Fibroblast of villous mesenchyme (primary cell): ENCODE measurements around the gene CILP. TPM values are rescaled to one million over a fixed set of nuclear protein-coding genes. Genes with fewer than 3 reads are reported as not detected.
"Not testable (repeated sequence)": the region's sequence is repeated elsewhere in the genome, so short reads cannot be mapped to it uniquely, and the experiment has no call there.

ENCODE experiments used
- DNase-seq: peaks from one replicate; pipeline ENCODE4 v3.0.0-alpha.2; 2010; ENCODE audit warnings: low read depth
- H3K4me3 ChIP-seq: 2 replicates; pipeline ENCODE4 v1.5.1; 2011; ENCODE audit warnings: low read depth, mild to moderate bottlenecking, low read length
- total RNA-seq: library from RNA; depleted of rRNA; stranded (reverse); fragments of >200 nt; gene quantifications from 2 replicates; pipeline ENCODE4 v1.2.3, GENCODE V29; 2012
- TF ChIP-seq, protein P1 (sequence below): IDR thresholded peaks from 2 replicates; pipeline ENCODE4 v1.5.1; 2012; ENCODE audit warnings: low read depth, mild to moderate bottlenecking, low read length; ENCODE audit not compliant: insufficient read depth

CILP gene
- total RNA-seq, 1 donor: under 0.01 TPM

DNA sequence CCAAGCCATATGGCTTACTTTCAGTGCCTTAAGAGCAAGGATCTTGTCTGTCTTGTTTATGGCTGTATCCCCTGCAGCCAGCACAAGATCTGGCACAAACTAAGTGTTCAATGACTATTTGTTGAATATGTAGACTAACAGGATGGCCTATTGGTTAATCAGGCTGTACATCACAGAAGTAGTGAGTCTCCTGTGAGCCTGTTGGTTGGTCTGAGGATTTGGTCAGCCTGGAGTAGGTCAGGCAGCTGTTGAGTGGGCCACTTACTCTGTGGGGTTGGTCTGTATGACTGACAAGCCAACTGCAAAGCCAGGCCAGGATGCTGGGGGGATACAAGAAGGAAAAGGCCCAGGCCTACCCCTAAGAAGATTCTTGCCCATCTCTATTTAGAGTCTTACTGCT, 33.4 kb upstream of the CILP start:
- no peak overlapping the region for H3K4me3 ChIP-seq
- TF ChIP-seq, protein P1, sequence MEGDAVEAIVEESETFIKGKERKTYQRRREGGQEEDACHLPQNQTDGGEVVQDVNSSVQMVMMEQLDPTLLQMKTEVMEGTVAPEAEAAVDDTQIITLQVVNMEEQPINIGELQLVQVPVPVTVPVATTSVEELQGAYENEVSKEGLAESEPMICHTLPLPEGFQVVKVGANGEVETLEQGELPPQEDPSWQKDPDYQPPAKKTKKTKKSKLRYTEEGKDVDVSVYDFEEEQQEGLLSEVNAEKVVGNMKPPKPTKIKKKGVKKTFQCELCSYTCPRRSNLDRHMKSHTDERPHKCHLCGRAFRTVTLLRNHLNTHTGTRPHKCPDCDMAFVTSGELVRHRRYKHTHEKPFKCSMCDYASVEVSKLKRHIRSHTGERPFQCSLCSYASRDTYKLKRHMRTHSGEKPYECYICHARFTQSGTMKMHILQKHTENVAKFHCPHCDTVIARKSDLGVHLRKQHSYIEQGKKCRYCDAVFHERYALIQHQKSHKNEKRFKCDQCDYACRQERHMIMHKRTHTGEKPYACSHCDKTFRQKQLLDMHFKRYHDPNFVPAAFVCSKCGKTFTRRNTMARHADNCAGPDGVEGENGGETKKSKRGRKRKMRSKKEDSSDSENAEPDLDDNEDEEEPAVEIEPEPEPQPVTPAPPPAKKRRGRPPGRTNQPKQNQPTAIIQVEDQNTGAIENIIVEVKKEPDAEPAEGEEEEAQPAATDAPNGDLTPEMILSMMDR: no peak
- DNase-seq: no peak

DNA sequence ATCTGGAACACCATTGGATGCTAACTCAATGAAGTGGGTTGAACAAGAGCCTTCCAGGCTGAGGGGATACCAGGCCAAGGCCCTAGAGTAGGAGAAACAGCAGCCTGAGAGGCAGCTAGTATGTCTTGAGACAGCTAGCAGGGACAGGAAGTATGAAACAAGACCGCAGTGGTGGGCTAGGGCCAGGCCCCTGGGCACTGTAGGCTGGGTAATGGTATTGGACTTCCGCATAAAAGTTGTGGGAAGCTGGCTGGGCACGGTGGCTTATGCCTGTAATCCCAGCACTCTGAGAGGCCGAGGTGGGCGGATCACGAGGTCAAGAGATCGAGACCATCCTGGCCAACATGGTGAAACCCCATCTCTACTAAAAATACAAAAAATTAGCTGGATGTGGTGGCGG, 25.2 kb upstream of the CILP start:
- DNase-seq, H3K4me3 ChIP-seq: not testable (repeated sequence)

DNA sequence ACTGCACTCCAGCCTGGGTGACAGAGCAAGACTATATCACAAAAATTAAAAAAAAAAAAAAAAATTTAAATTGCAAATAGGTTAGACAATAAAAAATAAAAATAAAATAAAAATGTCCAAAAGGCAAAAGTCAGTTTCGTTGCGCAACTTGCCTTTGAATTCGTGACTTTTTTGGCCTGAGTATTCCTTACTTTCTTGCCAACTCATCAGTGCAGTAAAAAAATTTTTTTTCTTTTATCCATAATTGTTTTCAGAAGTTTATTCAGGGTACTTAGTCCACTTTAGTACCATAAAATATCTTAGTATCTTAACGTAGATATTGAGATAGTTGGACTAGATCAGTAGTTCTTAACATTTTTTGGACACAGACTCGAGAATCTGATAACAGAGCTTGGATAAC, 22.4 kb upstream of the CILP start:
- TF ChIP-seq, protein P1: no peak
- no peak for DNase-seq

GRCh38 chr15:65232520-65232919, 21.2 kb upstream of the CILP start:
- TF ChIP-seq, protein P1: no peak
- no peak for DNase-seq
- H3K4me3 ChIP-seq: no peak overlapping the region

More for the DNA sequence above, 22.4 kb upstream of the CILP start:
- no peak overlapping the region for H3K4me3 ChIP-seq

GRCh38 chr15:65231306-65231705, 20.0 kb upstream of the CILP start:
- TF ChIP-seq, protein P1: no peak
- H3K4me3 ChIP-seq: no peak overlapping the region
- DNase-seq: no peak

- DNase-seq, H3K4me3 ChIP-seq: not testable (repeated sequence)
These were observed 15.6 kb upstream of the CILP start for GRCh38 chr15:65226901-65227300.

DNA sequence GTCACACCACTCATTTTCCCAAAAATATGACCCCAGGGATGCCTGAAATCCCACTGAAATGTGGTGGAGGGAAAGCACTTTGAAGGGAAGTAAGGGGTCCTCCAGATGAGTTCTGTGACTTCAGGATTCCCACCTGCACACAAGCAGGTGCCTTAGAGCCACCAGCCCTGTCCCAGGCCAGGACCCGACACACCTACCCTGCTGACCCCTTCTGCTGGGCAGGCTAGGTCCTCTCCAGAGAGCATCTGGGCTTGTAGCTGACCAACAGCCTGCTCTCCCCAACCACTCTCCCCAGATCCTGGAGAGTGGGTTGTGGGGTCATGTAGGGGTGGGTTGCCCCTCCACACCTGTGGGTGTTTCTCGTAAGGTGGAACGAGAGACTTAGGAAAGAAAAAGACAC, 14.9 kb upstream of the CILP start:
- no peak for DNase-seq
- TF ChIP-seq, protein P1: no peak
- H3K4me3 ChIP-seq: no peak overlapping the region

DNA sequence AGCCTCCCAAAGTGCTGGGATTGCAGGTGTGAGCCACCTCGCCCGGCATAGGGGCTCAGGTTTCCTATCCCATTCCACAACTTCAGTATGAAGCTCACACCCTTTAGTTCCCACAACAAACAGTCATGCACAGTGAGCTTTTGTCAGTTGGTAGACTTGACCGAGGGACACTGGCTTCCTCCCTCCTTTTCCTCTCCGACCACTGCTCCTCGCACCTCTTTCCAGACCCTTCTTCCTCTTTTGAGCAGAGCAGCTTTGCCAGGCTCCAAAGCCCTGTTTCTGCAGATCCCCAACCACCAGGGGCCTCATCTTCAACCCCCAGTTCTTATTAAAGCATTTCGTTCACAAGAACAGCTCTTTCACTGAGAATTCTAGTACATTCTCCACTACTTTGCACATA, 12.7 kb upstream of the CILP start:
- TF ChIP-seq, protein P1: no peak
- DNase-seq: no peak
- no peak overlapping the region for H3K4me3 ChIP-seq
